ENCODE data around the gene NOS1. TPM values are rescaled to one million over a fixed set of nuclear protein-coding genes. Genes with fewer than 3 reads are reported as not detected.

NOS1 gene
- total and polyA plus RNA-seq, 2 of the 8 experiments (the other 6 are each of a cell fraction or from before 2014, with no cell fraction given): 1.5 to 2.0 TPM

DNA sequence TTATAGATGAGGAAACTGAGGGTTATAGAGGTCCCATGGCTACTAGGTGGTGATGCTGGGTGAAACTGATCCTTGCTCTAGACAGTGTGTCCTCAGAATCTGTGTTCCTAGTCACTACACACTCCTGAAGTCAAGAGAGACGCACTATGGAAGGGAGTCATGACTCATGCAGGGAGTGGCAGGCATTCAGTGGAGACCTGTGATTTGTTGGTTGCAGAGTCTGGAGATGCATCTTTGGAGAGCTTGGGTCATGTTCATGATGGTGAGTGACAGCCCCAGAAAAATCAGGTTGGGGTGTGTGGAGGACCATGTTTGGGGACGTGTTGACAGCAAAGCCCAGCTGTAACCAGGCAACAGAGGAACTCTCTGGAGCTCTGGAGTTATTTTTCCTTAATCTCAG, 133.2 kb downstream of the NOS1 start (continued):
- TF ChIP-seq, protein P1, sequence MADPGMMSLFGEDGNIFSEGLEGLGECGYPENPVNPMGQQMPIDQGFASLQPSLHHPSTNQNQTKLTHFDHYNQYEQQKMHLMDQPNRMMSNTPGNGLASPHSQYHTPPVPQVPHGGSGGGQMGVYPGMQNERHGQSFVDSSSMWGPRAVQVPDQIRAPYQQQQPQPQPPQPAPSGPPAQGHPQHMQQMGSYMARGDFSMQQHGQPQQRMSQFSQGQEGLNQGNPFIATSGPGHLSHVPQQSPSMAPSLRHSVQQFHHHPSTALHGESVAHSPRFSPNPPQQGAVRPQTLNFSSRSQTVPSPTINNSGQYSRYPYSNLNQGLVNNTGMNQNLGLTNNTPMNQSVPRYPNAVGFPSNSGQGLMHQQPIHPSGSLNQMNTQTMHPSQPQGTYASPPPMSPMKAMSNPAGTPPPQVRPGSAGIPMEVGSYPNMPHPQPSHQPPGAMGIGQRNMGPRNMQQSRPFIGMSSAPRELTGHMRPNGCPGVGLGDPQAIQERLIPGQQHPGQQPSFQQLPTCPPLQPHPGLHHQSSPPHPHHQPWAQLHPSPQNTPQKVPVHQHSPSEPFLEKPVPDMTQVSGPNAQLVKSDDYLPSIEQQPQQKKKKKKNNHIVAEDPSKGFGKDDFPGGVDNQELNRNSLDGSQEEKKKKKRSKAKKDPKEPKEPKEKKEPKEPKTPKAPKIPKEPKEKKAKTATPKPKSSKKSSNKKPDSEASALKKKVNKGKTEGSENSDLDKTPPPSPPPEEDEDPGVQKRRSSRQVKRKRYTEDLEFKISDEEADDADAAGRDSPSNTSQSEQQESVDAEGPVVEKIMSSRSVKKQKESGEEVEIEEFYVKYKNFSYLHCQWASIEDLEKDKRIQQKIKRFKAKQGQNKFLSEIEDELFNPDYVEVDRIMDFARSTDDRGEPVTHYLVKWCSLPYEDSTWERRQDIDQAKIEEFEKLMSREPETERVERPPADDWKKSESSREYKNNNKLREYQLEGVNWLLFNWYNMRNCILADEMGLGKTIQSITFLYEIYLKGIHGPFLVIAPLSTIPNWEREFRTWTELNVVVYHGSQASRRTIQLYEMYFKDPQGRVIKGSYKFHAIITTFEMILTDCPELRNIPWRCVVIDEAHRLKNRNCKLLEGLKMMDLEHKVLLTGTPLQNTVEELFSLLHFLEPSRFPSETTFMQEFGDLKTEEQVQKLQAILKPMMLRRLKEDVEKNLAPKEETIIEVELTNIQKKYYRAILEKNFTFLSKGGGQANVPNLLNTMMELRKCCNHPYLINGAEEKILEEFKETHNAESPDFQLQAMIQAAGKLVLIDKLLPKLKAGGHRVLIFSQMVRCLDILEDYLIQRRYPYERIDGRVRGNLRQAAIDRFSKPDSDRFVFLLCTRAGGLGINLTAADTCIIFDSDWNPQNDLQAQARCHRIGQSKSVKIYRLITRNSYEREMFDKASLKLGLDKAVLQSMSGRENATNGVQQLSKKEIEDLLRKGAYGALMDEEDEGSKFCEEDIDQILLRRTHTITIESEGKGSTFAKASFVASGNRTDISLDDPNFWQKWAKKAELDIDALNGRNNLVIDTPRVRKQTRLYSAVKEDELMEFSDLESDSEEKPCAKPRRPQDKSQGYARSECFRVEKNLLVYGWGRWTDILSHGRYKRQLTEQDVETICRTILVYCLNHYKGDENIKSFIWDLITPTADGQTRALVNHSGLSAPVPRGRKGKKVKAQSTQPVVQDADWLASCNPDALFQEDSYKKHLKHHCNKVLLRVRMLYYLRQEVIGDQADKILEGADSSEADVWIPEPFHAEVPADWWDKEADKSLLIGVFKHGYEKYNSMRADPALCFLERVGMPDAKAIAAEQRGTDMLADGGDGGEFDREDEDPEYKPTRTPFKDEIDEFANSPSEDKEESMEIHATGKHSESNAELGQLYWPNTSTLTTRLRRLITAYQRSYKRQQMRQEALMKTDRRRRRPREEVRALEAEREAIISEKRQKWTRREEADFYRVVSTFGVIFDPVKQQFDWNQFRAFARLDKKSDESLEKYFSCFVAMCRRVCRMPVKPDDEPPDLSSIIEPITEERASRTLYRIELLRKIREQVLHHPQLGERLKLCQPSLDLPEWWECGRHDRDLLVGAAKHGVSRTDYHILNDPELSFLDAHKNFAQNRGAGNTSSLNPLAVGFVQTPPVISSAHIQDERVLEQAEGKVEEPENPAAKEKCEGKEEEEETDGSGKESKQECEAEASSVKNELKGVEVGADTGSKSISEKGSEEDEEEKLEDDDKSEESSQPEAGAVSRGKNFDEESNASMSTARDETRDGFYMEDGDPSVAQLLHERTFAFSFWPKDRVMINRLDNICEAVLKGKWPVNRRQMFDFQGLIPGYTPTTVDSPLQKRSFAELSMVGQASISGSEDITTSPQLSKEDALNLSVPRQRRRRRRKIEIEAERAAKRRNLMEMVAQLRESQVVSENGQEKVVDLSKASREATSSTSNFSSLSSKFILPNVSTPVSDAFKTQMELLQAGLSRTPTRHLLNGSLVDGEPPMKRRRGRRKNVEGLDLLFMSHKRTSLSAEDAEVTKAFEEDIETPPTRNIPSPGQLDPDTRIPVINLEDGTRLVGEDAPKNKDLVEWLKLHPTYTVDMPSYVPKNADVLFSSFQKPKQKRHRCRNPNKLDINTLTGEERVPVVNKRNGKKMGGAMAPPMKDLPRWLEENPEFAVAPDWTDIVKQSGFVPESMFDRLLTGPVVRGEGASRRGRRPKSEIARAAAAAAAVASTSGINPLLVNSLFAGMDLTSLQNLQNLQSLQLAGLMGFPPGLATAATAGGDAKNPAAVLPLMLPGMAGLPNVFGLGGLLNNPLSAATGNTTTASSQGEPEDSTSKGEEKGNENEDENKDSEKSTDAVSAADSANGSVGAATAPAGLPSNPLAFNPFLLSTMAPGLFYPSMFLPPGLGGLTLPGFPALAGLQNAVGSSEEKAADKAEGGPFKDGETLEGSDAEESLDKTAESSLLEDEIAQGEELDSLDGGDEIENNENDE (IDR thresholded peaks at IDR 0.05; ENCODE audit: insufficient replicate concordance, low read length): no peak
- TF ChIP-seq CREB1 (IDR thresholded peaks at IDR 0.05) (no peak), SIX5 (IDR thresholded peaks at IDR 0.05; ENCODE audit: low read depth, low read length) (no peak), ZNF274 (IDR thresholded peaks at IDR 0.05; ENCODE audit: borderline replicate concordance, extremely low read depth, low read length) (no peak), CTBP2 (IDR thresholded peaks at IDR 0.05; ENCODE audit: borderline replicate concordance, insufficient read depth, insufficient read length, low read length) (no peak), MAFK (IDR thresholded peaks at IDR 0.05; ENCODE audit: low read depth, low read length) (no peak), SAP30 (IDR thresholded peaks at IDR 0.05; ENCODE audit: insufficient read depth, insufficient replicate concordance, low read length) (no peak), HDAC2 (IDR thresholded peaks at IDR 0.05; ENCODE audit: borderline replicate concordance in 1 of 2, low read depth in 2 of 2, low read length in 2 of 2) (no peak), JUN (IDR thresholded peaks at IDR 0.05; ENCODE audit: low read depth, low read length) (no peak)
- TF ChIP-seq, protein P2, sequence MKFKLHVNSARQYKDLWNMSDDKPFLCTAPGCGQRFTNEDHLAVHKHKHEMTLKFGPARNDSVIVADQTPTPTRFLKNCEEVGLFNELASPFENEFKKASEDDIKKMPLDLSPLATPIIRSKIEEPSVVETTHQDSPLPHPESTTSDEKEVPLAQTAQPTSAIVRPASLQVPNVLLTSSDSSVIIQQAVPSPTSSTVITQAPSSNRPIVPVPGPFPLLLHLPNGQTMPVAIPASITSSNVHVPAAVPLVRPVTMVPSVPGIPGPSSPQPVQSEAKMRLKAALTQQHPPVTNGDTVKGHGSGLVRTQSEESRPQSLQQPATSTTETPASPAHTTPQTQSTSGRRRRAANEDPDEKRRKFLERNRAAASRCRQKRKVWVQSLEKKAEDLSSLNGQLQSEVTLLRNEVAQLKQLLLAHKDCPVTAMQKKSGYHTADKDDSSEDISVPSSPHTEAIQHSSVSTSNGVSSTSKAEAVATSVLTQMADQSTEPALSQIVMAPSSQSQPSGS (IDR thresholded peaks at IDR 0.05; ENCODE audit: low read length): no peak

Data from H1 (cell line).